Keratinocyte (primary cell): ENCODE measurements around the gene SMIM17. TPM values are rescaled to one million over a fixed set of nuclear protein-coding genes. Genes with fewer than 3 reads are reported as not detected.

Source experiments
- DNase-seq: peaks from one replicate; pipeline ENCODE4 v3.0.0-alpha.2; 2011; ENCODE audit warnings: low read depth, missing footprints, low spot score
- FAIRE-seq: peaks from 2 replicates; lab custom pipeline; 2011; peaks lifted over from hg19 to GRCh38; lab: Jason Lieb, UNC
- H2AFZ ChIP-seq: 2 replicates; pipeline ENCODE4 v1.6.0; 2012; ENCODE audit warnings: low read length, control low read depth, inconsistent platforms; ENCODE audit not compliant: control insufficient read depth
- H3K27ac ChIP-seq: 2 replicates; pipeline ENCODE4 v1.5.1; 2011; ENCODE audit warnings: low read length; ENCODE audit not compliant: control insufficient read depth, insufficient read depth
- H3K27me3 ChIP-seq: 3 replicates; pipeline ENCODE4 v1.6.0; 2011; ENCODE audit warnings: low read length; ENCODE audit not compliant: control insufficient read depth, insufficient read depth; ENCODE audit errors: extremely low read depth
- H3K36me3 ChIP-seq, 2 experiments: 2 replicates in 1 of 2; 3 replicates in 1 of 2; pipeline ENCODE4 v1.5.1; 2011; ENCODE audit warnings: low read length in 2 of 2, mild to moderate bottlenecking in 1 of 2; ENCODE audit not compliant: control insufficient read depth in 2 of 2, insufficient read depth in 2 of 2; ENCODE audit errors: extremely low read depth in 1 of 2
- H3K4me1 ChIP-seq: 3 replicates; pipeline ENCODE4 v1.5.1; 2011; ENCODE audit warnings: low read length; ENCODE audit not compliant: control insufficient read depth, insufficient read depth; ENCODE audit errors: extremely low read depth
- H3K4me2 ChIP-seq: 3 replicates; pipeline ENCODE4 v1.6.0; 2011; ENCODE audit warnings: low read depth, low read length; ENCODE audit not compliant: control insufficient read depth, insufficient read depth; ENCODE audit errors: extremely low read depth
- H3K4me3 ChIP-seq, 3 experiments: fragments of 200-600 bp in 1 of 3; sonication (generic) in 1 of 3; 2 replicates in 2 of 3; 3 replicates in 1 of 3; pipeline ENCODE4 v1.5.1; 2011 to 2016; ENCODE audit warnings: low read length in 3 of 3, mild to moderate bottlenecking in 3 of 3, control low read depth in 2 of 3, inconsistent platforms in 1 of 3, low read depth in 1 of 3, mixed read lengths in 1 of 3, mixed run types in 1 of 3, moderate library complexity in 1 of 3; ENCODE audit not compliant: control insufficient read depth in 2 of 3, insufficient read depth in 2 of 3; ENCODE audit errors: extremely low read depth in 1 of 3
- H3K79me2 ChIP-seq: 2 replicates; pipeline ENCODE4 v1.6.0; 2012; ENCODE audit warnings: low read length; ENCODE audit not compliant: control insufficient read depth, insufficient read depth
- H3K9ac ChIP-seq: 3 replicates; pipeline ENCODE4 v1.6.0; 2011; ENCODE audit warnings: low read length; ENCODE audit not compliant: control insufficient read depth, insufficient read depth; ENCODE audit errors: extremely low read depth
- H3K9me1 ChIP-seq: 3 replicates; pipeline ENCODE4 v1.6.0; 2011; ENCODE audit warnings: low read length; ENCODE audit not compliant: control insufficient read depth, insufficient read depth; ENCODE audit errors: extremely low read depth
- H3K9me3 ChIP-seq: 2 replicates; pipeline ENCODE4 v1.5.1; 2012; ENCODE audit warnings: low read depth, low read length; ENCODE audit not compliant: control insufficient read depth
- H4K20me1 ChIP-seq: 3 replicates; pipeline ENCODE4 v1.6.0; 2011; ENCODE audit warnings: low read length; ENCODE audit not compliant: control insufficient read depth, insufficient read depth; ENCODE audit errors: extremely low read depth
- EZH2 ChIP-seq: IDR thresholded peaks from one replicate; pipeline ENCODE4 v1.6.1; 2012; ENCODE audit warnings: inconsistent platforms, mild to moderate bottlenecking, low read length, moderate library complexity
- dilution Hi-C: fragments of 300-500 bp; cut with MboI; formaldehyde crosslinking; loops from one replicate; pipeline ENCODE4 v1.7.0; 2020; ENCODE audit warnings: low sequenced_read_pairs; ENCODE audit not compliant: extremely low pct_ligation_motif_present
- polyA plus RNA-seq, 5 experiments: library from polyadenylated mRNA; depleted of rRNA in 3 of 5; stranded (reverse) in 3 of 5; stranded (forward) in 1 of 5; unstranded in 1 of 5; fragments of >200 nt; gene quantifications; 1 replicate in 1 of 5; 2 replicates in 3 of 5; 3 replicates in 1 of 5; pipeline versions ENCODE4 v1.2.1 to v1.2.3, GENCODE V29; 2011 to 2012; ENCODE audit warnings: missing spikeins in 2 of 5, low read depth in 1 of 5, low replicate concordance in 1 of 5
- TF ChIP-seq, protein P1 (sequence below), 3 experiments: IDR thresholded peaks in 1 of 3; conservative IDR thresholded peaks in 1 of 3; optimal IDR thresholded peaks in 1 of 3; 2 replicates in 2 of 3; 3 replicates in 1 of 3; pipeline versions ENCODE3 to v1.5.1; 2011; ENCODE audit warnings: low read length in 3 of 3, mild to moderate bottlenecking in 3 of 3, moderate library complexity in 2 of 3, control low read depth in 1 of 3, inconsistent platforms in 1 of 3; ENCODE audit not compliant: insufficient read depth in 2 of 3; ENCODE audit errors: extremely low read depth in 1 of 3

The SMIM17 gene
- polyA plus RNA-seq, 1 donor (not counting 4 experiments of a cell fraction or from before 2014, with no cell fraction given): 0.13 TPM

DNA sequence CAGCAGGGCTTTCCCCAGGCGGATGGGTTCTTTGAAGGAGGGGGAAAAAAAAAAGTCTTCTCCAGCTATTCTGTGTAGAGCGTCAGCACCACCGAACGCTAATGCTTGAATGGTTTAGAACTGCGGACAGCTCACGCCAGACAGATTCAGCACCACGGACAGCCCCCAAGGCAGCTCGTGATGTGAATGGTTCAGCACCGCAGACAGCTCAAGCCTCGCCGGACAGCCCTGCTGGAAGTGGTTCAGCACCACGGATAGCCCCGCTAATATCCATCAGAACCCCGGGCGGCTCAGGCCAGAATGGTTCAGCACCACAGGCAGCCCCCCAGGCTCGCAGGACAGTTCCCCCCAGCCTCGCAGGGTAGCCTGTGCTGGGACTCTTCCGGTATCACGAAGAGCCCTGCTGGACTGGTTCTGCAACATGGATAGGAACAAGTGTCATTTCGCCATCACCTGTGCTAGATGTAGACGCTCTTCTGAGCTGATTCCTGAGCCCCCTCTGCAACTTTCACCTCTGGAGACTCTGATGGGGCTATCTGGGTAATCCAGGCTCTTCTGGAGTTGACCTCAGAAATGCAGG lies 4.9 kb upstream of the SMIM17 start:
- DNase-seq (peak; percentile 19), FAIRE-seq (peak; percentile 41)
- H3K36me3 ChIP-seq: no peaks in the 10 kb centered on the region
- dilution Hi-C loops: no loop called here
- no peak overlapping the region for H3K4me3 ChIP-seq
- no peak overlapping the region for H3K4me2 ChIP-seq
- no peak overlapping the region for H3K9ac ChIP-seq
- no peaks in the 10 kb centered on the region for H4K20me1 ChIP-seq
- no peaks in the 10 kb centered on the region for H3K9me1 ChIP-seq
- no peaks in the 10 kb centered on the region for H3K79me2 ChIP-seq
- TF ChIP-seq EZH2: no peak
- TF ChIP-seq, protein P1, sequence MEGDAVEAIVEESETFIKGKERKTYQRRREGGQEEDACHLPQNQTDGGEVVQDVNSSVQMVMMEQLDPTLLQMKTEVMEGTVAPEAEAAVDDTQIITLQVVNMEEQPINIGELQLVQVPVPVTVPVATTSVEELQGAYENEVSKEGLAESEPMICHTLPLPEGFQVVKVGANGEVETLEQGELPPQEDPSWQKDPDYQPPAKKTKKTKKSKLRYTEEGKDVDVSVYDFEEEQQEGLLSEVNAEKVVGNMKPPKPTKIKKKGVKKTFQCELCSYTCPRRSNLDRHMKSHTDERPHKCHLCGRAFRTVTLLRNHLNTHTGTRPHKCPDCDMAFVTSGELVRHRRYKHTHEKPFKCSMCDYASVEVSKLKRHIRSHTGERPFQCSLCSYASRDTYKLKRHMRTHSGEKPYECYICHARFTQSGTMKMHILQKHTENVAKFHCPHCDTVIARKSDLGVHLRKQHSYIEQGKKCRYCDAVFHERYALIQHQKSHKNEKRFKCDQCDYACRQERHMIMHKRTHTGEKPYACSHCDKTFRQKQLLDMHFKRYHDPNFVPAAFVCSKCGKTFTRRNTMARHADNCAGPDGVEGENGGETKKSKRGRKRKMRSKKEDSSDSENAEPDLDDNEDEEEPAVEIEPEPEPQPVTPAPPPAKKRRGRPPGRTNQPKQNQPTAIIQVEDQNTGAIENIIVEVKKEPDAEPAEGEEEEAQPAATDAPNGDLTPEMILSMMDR (optimal IDR thresholded peaks at IDR 0.05 in 1 of 3, IDR thresholded peaks at IDR 0.05 in 1 of 3, conservative IDR thresholded peaks at IDR 0.05 in 1 of 3; ENCODE audit: extremely low read depth in 1 of 3, insufficient read depth in 2 of 3, low read length in 3 of 3): no peak
- no peaks in the 10 kb centered on the region for H3K27me3 ChIP-seq
- no peak overlapping the region for H3K27ac ChIP-seq
- H3K4me1 ChIP-seq: no peaks in the 10 kb centered on the region
- H3K9me3 ChIP-seq: peaks cover 2% of the 10 kb centered on the region
- no peak overlapping the region for H2AFZ ChIP-seq

DNA sequence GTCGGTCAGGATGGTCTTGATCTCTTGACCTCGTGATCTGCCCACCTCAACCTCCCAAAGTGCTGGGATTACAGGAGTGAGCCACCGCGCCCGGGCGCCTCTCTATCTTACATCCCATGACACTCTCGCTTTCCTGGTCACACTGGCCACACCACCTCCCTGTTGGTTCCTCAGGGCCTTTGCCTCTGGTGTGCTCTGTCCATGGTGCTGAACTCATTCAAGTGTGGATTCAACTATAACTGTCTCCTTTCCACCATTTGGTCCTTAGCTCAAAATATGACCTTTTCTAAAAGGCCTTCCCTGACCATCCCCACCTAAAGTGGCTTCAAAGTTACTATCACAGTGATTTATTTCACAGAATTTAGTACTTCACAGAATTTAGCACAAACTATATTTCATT lies 3.7 kb upstream of the SMIM17 start:
- H2AFZ ChIP-seq: no peak overlapping the region
- dilution Hi-C loops: no loop called here
- DNase-seq: no peak
- no peak overlapping the region for H3K4me3 ChIP-seq
- no peak overlapping the region for H3K27ac ChIP-seq
- H3K4me2 ChIP-seq: no peak overlapping the region
- no peaks in the 10 kb centered on the region for H3K27me3 ChIP-seq
- no peak for TF ChIP-seq EZH2
- TF ChIP-seq, protein P1 (optimal IDR thresholded peaks at IDR 0.05 in 1 of 3, IDR thresholded peaks at IDR 0.05 in 1 of 3, conservative IDR thresholded peaks at IDR 0.05 in 1 of 3; ENCODE audit: extremely low read depth in 1 of 3, insufficient read depth in 2 of 3, low read length in 3 of 3): no peak
- peaks cover 7% of the 10 kb centered on the region for H3K9me3 ChIP-seq
- no peaks in the 10 kb centered on the region for H3K36me3 ChIP-seq
- no peaks in the 10 kb centered on the region for H3K9me1 ChIP-seq
- no peaks in the 10 kb centered on the region for H3K4me1 ChIP-seq
- H3K79me2 ChIP-seq: no peaks in the 10 kb centered on the region
- H4K20me1 ChIP-seq: no peaks in the 10 kb centered on the region
- no peak for FAIRE-seq
- no peak overlapping the region for H3K9ac ChIP-seq
